ENCODE measurements around the gene PIMREG.
A peak's percentile ranks its signal among the peaks of the same experiment; 100 is the strongest.

PIMREG gene

GRCh38 chr17:6444571-6445335 is 498 bp downstream of the PIMREG start:
- ATAC-seq (ENCODE audit: insufficient read depth, low read depth) = no peak
- no peak for DNase-seq
- no peaks in the 10 kb centered on the region; the same call in 1 of the 2 replicates for H4K20me1 ChIP-seq (ENCODE audit: insufficient read depth, low read length)
- H3K27ac ChIP-seq (ENCODE audit: low read length) = peak overlapping the region; percentile 76
- H3K79me2 ChIP-seq (ENCODE audit: insufficient read depth, low read length) = 0 out of 2 replicates have a peak, but pooled peaks cover 3% of the 10 kb centered on the region
- peak overlapping the region; percentile 88 for H3K4me2 ChIP-seq (ENCODE audit: insufficient read depth, low read length)
- TF ChIP-seq CTCF (IDR thresholded peaks at IDR 0.05; ENCODE audit: borderline replicate concordance, extremely low read depth, low read length, poor library complexity, severe bottlenecking) (no peak), EZH2 (IDR thresholded peaks at IDR 0.05; ENCODE audit: borderline replicate concordance, low read depth, low read length, severe bottlenecking) (no peak)
- no peaks in the 10 kb centered on the region for H3K9me3 ChIP-seq (ENCODE audit: insufficient read depth, low read length, severe bottlenecking)
- H3K9ac ChIP-seq (ENCODE audit: low read depth, low read length) = peak overlapping the region; percentile 80
- H2AFZ ChIP-seq (ENCODE audit: low read depth, low read length) = peak overlapping the region; percentile 71
- peaks cover 8% of the 10 kb centered on the region for H3K27me3 ChIP-seq (ENCODE audit: insufficient read depth, low read length, poor library complexity)
- H3K4me3 ChIP-seq (ENCODE audit: low read depth in 1 of 2, low read length in 2 of 2) = peak overlapping the region; percentile 20 to 82; a peak in 3 of 4 replicates
- H3K36me3 ChIP-seq (ENCODE audit: insufficient read depth, low read length) = peaks cover 34% of the 10 kb centered on the region
- peaks cover 29% of the 10 kb centered on the region for H3K4me1 ChIP-seq (ENCODE audit: insufficient read depth, low read length)

- Histone ChIP-seq H4K20me1 (ENCODE audit: insufficient read depth, low read length) (no peaks in the 10 kb centered on the region; the same call in 1 of the 2 replicates), H3K9ac (ENCODE audit: low read depth, low read length) (no peak overlapping the region), H3K4me1 (ENCODE audit: insufficient read depth, low read length) (peaks cover 29% of the 10 kb centered on the region), H3K9me3 (ENCODE audit: insufficient read depth, low read length, severe bottlenecking) (no peaks in the 10 kb centered on the region), H3K4me3 (ENCODE audit: low read depth in 1 of 2, low read length in 2 of 2) (no peak overlapping the region), H3K36me3 (ENCODE audit: insufficient read depth, low read length) (peaks cover 41% of the 10 kb centered on the region), H3K79me2 (ENCODE audit: insufficient read depth, low read length) (0 out of 2 replicates have a peak, but pooled peaks cover 3% of the 10 kb centered on the region), H3K27me3 (ENCODE audit: insufficient read depth, low read length, poor library complexity) (no peaks in the 10 kb centered on the region), H2AFZ (ENCODE audit: low read depth, low read length) (no peak overlapping the region), H3K4me2 (ENCODE audit: insufficient read depth, low read length) (no peak overlapping the region), H3K27ac (ENCODE audit: low read length) (no peak overlapping the region)
- TF ChIP-seq EZH2 (IDR thresholded peaks at IDR 0.05; ENCODE audit: borderline replicate concordance, low read depth, low read length, severe bottlenecking) (no peak), CTCF (IDR thresholded peaks at IDR 0.05; ENCODE audit: borderline replicate concordance, extremely low read depth, low read length, poor library complexity, severe bottlenecking) (no peak)
- no peak for DNase-seq
- no peak for ATAC-seq (ENCODE audit: insufficient read depth, low read depth)
Observed at GRCh38 chr17:6446516-6447100, 2.4 kb downstream of the PIMREG start.

GRCh38 chr17:6448473-6448872 is 4.2 kb downstream of the PIMREG start:
- Histone ChIP-seq H3K4me2 (ENCODE audit: insufficient read depth, low read length) (no peak overlapping the region), H3K9me3 (ENCODE audit: insufficient read depth, low read length, severe bottlenecking) (no peaks in the 10 kb centered on the region), H2AFZ (ENCODE audit: low read depth, low read length) (no peak overlapping the region), H3K27ac (ENCODE audit: low read length) (no peak overlapping the region), H3K36me3 (ENCODE audit: insufficient read depth, low read length) (peaks cover 41% of the 10 kb centered on the region), H3K79me2 (ENCODE audit: insufficient read depth, low read length) (0 out of 2 replicates have a peak, but pooled peaks cover 3% of the 10 kb centered on the region), H3K4me1 (ENCODE audit: insufficient read depth, low read length) (peaks cover 24% of the 10 kb centered on the region), H4K20me1 (ENCODE audit: insufficient read depth, low read length) (no peaks in the 10 kb centered on the region; the same call in 1 of the 2 replicates), H3K27me3 (ENCODE audit: insufficient read depth, low read length, poor library complexity) (no peaks in the 10 kb centered on the region), H3K4me3 (ENCODE audit: low read depth in 1 of 2, low read length in 2 of 2) (no peak overlapping the region), H3K9ac (ENCODE audit: low read depth, low read length) (no peak overlapping the region)
- DNase-seq = no peak
- no peak for ATAC-seq (ENCODE audit: insufficient read depth, low read depth)
- TF ChIP-seq EZH2 (IDR thresholded peaks at IDR 0.05; ENCODE audit: borderline replicate concordance, low read depth, low read length, severe bottlenecking) = no peak
- no peak for TF ChIP-seq CTCF (IDR thresholded peaks at IDR 0.05; ENCODE audit: borderline replicate concordance, extremely low read depth, low read length, poor library complexity, severe bottlenecking)
